ENCODE results near the gene BABAM2.

DNA sequence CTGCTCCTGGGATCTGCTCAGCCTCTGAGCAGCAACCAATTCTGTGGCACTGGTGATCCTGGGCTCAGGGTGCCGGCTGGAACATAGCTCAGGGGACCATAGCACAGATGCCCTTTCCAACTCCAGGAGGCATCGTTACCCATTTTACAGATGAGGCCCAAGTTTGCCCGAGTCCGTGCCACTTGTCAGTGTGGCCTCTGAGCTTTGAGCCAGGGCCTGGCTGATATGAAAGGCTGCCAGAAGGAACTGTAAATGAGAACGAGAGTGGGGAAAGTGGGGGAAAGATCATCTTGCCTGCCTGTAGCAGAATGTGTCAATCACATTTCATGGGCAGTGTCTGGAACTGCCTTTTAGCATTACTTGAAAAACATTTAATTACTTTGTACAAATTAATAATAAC is 478.8 kb downstream of the BABAM2 start:
- TF ChIP-seq, protein P1, sequence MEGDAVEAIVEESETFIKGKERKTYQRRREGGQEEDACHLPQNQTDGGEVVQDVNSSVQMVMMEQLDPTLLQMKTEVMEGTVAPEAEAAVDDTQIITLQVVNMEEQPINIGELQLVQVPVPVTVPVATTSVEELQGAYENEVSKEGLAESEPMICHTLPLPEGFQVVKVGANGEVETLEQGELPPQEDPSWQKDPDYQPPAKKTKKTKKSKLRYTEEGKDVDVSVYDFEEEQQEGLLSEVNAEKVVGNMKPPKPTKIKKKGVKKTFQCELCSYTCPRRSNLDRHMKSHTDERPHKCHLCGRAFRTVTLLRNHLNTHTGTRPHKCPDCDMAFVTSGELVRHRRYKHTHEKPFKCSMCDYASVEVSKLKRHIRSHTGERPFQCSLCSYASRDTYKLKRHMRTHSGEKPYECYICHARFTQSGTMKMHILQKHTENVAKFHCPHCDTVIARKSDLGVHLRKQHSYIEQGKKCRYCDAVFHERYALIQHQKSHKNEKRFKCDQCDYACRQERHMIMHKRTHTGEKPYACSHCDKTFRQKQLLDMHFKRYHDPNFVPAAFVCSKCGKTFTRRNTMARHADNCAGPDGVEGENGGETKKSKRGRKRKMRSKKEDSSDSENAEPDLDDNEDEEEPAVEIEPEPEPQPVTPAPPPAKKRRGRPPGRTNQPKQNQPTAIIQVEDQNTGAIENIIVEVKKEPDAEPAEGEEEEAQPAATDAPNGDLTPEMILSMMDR (IDR thresholded peaks at IDR 0.05; ENCODE audit: borderline replicate concordance, extremely low read depth, low read length, poor library complexity, severe bottlenecking) = no peak
- no peak for TF ChIP-seq EZH2 (IDR thresholded peaks at IDR 0.05; ENCODE audit: borderline replicate concordance, low read depth, low read length, severe bottlenecking)

Measured in DND-41 (cell line).